CD4-positive, alpha-beta T cell treated with Interferon gamma for 1 hour (primary cell): ENCODE data around the gene LAG3.

Experiments used
- DNase-seq: peaks from one replicate; pipeline ENCODE4 v3.0.0-alpha.2; 2020

LAG3 gene

DNA sequence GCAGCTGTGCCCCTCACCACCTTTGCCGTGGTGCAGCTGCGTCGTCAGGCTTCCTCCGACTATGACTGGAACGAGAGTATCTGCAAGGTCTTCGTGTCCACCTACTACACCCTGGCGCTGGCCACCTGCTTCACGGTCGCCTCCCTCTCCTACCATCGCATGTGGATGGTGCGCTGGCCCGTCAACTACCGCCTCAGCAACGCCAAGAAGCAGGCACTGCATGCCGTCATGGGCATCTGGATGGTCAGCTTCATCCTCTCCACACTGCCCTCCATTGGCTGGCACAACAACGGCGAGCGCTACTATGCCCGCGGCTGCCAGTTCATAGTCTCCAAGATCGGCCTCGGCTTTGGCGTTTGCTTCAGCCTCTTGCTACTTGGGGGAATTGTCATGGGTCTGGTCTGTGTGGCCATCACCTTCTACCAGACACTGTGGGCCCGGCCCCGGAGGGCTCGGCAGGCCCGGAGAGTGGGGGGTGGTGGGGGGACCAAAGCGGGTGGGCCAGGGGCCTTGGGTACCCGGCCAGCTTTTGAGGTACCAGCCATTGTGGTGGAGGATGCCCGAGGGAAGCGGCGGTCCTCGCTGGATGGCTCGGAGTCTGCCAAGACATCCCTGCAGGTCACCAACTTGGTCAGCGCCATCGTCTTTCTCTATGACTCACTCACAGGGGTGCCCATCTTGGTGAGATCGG, 51.9 kb downstream of the LAG3 start:
- DNase-seq: no peak

DNA sequence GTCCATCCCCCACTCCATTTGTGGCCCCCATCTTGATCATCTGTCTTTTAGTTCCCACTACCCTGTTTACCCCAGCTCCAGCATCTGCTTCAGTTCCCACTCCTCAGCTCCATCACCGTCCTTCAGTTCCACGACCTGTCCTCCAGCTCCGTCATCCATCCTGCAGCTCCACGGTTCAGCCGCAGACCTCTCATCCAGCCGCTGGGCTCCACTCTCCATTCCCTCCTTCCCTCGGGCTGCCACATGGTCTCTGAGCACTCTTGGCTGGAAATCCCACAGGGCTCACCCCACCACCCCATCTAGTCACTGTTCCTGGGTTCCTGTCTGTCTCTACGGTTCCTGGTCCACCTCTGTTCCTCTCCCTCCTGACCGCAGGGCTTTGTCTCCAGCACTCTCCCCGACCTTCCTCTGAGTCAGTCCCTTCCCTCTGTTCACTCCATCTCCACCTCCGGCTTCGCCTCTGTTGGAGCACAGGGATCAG, 52.6 kb downstream of the LAG3 start:
- no peak for DNase-seq

DNA sequence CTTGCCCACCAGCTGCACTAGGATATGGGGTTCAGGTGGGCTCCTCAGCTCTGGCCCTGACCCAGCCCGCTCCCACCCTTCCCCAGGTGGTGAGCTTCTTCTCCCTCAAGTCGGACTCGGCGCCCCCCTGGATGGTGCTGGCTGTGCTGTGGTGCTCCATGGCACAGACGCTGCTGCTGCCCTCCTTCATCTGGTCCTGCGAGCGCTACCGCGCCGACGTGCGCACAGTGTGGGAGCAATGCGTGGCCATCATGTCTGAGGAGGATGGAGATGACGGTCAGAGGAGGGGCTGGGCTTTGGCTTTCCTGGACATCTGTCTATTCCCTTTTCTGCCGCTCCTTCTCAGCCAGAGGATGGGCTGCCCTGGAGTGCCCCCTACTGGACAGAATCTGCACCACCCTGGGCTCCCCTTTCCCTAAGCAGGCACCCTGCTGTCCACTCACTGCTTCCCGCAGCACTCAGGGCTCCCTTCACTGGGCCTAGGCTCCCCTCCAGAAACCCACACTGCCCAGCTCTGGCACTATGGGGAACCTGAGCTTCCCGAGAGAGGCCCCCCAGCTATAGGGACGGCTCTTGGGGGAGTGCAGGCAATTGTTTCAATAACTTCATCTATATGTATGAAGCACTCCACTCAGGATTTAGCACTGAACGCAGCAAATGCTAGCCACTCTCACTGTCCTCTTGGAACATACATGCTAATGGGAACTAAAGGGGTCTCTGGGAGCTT, 53.2 kb downstream of the LAG3 start:
- DNase-seq: peak; percentile 69

- no peak for DNase-seq
These were observed 53.9 kb downstream of the LAG3 start for GRCh38 chr12:6826125-6826733.

DNA sequence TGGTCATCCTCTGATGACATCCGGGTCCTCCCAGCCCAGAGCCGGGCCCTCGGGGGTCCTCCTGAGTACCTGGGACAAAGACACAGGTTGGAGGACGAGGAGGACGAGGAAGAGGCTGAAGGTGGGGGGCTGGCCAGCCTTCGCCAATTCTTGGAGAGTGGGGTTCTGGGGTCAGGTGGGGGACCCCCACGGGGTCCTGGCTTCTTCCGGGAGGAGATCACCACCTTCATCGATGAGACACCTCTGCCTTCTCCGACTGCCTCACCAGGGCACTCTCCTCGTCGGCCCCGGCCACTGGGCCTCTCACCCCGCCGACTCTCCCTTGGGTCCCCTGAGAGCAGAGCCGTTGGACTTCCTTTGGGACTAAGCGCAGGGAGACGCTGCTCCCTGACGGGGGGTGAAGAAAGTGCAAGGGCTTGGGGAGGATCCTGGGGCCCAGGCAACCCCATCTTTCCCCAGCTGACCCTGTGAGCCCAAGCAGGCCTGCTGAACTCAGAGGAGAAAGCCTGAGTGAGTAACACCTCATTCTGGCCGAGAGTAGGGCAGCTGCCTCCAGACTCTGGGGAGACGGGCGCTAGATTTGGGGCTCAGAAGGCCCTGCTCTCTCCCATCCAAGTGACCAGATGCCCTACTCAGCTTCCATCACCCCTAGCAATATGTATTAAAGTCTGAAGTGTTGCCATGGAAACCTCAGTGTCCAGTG, 54.6 kb downstream of the LAG3 start:
- no peak for DNase-seq

DNA sequence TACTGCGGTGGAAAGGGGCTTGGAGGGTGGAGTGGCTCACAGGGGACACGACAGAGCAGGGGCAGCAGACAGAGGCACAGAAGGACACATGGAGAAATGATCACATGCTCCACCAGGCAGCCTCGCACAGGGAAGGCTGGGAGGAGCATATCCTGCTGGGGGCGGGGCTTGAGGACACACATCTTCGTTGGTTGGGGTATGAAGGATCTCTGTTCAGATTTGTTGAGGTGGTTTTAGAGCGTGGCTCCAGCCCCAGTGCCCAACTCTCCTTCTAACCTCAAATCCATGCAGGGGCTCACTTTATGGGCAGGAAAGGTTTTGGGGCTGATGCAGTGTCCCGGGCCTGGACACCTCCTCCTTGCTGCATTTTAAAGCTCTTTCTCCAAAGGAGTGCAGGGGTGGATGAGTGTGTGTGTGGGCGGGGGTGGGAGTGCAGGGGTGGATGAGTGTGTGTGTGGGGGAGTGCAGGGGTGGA, 55.2 kb downstream of the LAG3 start:
- peak; percentile 14 for DNase-seq
